Measurements from ENCODE around the gene PRKCG. TPM values are rescaled to one million over a fixed set of nuclear protein-coding genes. Genes with fewer than 3 reads are reported as not detected.

PRKCG gene
- polyA plus RNA-seq, 1 experiment = 0.09 TPM

GRCh38 chr19:53907690-53908089 lies 25.7 kb downstream of the PRKCG start:
- no peak overlapping the region for H3K27ac ChIP-seq (ENCODE audit: low read depth, low read length)
- ChIA-PET CTCF (interaction anchor here (1.0 to 3.2 kb wide), 6 partner anchors 29 to 122 kb away, joined by 4 to 33 read pairs (median 5); no protein-coding TSS in a partner anchor), POLR2A (no interaction called here)
- no peaks in the 10 kb centered on the region; the same call in 1 of the 2 replicates for H3K9me3 ChIP-seq (ENCODE audit: control insufficient read depth, insufficient read depth, low read length)
- DNase-seq (ENCODE audit: low read depth, low spot score) = no peak
- peaks cover 10% of the 10 kb centered on the region for H3K27me3 ChIP-seq (ENCODE audit: control insufficient read depth, insufficient read depth, low read length)
- H3K4me3 ChIP-seq (ENCODE audit: low read depth, low read length) = peak overlapping the region; percentile 59
- TF ChIP-seq, protein P1, sequence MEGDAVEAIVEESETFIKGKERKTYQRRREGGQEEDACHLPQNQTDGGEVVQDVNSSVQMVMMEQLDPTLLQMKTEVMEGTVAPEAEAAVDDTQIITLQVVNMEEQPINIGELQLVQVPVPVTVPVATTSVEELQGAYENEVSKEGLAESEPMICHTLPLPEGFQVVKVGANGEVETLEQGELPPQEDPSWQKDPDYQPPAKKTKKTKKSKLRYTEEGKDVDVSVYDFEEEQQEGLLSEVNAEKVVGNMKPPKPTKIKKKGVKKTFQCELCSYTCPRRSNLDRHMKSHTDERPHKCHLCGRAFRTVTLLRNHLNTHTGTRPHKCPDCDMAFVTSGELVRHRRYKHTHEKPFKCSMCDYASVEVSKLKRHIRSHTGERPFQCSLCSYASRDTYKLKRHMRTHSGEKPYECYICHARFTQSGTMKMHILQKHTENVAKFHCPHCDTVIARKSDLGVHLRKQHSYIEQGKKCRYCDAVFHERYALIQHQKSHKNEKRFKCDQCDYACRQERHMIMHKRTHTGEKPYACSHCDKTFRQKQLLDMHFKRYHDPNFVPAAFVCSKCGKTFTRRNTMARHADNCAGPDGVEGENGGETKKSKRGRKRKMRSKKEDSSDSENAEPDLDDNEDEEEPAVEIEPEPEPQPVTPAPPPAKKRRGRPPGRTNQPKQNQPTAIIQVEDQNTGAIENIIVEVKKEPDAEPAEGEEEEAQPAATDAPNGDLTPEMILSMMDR (IDR thresholded peaks at IDR 0.05; ENCODE audit: low read depth, low read length) = no peak

DNA sequence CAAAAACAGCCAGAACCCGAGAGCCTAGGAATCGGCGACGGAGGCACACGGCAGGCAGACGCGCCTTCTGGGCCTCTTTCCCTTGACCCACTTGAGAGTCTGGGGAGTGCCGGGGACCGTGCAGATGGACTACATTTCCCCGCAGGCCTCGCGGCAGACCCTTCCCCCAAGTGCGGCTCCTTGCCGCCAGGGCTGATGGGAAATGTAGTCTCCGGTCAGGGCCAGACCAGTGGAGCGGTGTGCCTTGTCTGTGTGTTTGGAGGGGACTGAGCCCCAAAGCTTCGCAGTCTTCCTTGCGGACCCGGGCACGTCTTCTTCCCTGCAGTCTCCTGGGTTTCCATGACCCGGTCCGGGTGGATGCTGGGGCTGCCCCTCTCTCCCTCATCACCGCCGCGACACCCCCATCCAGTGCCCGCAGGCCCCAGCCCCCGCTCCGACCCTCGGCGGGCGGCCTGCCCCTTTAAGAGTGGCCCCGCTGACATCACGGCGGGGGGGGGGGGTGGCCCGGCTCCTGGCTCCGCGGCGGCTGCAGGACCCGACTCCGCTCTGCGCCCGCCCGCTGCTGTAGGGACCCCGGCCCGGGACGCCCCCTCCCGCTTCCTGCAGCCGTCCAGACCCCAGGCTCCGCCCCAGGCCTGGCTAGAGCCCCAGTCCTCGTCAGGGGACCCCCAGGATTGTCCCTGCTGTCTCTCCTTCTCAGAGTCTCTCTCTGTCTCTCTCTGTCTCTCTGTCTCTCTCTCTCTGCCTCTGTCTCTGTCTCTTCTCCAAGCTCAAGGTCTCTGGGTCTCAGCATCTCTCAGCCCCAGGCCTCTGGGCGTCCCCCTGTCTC lies 26.3 kb downstream of the PRKCG start:
- DNase-seq (ENCODE audit: low read depth, low spot score) = peak; percentile 13
- POLR2A ChIA-PET = no interaction called here
- CTCF ChIA-PET = interaction anchor here (0.6 to 3.2 kb wide), 6 partner anchors 29 to 122 kb away, joined by 4 to 33 read pairs (median 5); no protein-coding TSS in a partner anchor
- TF ChIP-seq, protein P1 (IDR thresholded peaks at IDR 0.05; ENCODE audit: low read depth, low read length) = no peak
- H3K9me3 ChIP-seq (ENCODE audit: control insufficient read depth, insufficient read depth, low read length) = no peaks in the 10 kb centered on the region; the same call in 1 of the 2 replicates
- no peak overlapping the region for H3K27ac ChIP-seq (ENCODE audit: low read depth, low read length)
- H3K4me3 ChIP-seq (ENCODE audit: low read depth, low read length) = peak overlapping the region; percentile 59
- H3K27me3 ChIP-seq (ENCODE audit: control insufficient read depth, insufficient read depth, low read length) = peaks cover 10% of the 10 kb centered on the region

DNA sequence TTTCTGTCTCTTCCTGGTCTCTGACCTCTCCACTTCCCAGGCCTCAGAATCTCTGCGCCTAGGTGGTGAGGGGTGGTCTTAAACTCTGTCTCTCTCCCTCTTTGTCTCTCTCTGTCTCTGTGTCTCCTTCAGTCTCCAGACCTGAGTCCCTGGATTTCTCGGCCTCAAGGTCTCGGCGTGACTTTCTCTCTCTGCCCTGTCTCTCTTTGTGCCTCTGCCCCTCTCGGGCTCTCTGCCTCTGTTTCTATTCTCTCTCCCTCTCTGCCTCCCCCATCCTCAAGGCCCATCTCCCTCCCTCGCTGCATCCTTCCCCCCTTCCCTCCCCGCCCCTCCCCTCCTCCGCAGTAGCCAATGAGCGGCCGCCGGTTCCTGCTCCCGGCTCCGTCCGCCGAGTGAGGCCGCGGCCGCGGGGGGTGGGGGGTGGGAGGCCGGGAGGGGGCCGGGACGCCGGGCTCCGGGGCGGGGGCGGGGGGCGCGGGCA lies 27.0 kb downstream of the PRKCG start, which contains the start of gene CACNG7:
Gene CACNG7, plus strand, starts transcription at position 344 of the 481 bp plus-strand sequence. CDS start 3,554 bp downstream, outside the sequence.
- H3K4me3 ChIP-seq (ENCODE audit: low read depth, low read length) = peak within 1 kb of the TSS; percentile 71
- peaks cover 10% of the 10 kb centered on the region for H3K27me3 ChIP-seq (ENCODE audit: control insufficient read depth, insufficient read depth, low read length)
- CTCF ChIA-PET = interaction anchor here (0.6 to 3.2 kb wide), 3 partner anchors 51 to 115 kb away, joined by 5 to 33 read pairs (median 5); no protein-coding TSS in a partner anchor
- POLR2A ChIA-PET = no interaction called here
- no peaks in the 10 kb centered on the region; the same call in 1 of the 2 replicates for H3K9me3 ChIP-seq (ENCODE audit: control insufficient read depth, insufficient read depth, low read length)
- DNase-seq (ENCODE audit: low read depth, low spot score) = no peak
- H3K27ac ChIP-seq (ENCODE audit: low read depth, low read length) = no peak within 1 kb of the TSS
- TF ChIP-seq, protein P1 (IDR thresholded peaks at IDR 0.05; ENCODE audit: low read depth, low read length) = no peak

DNA sequence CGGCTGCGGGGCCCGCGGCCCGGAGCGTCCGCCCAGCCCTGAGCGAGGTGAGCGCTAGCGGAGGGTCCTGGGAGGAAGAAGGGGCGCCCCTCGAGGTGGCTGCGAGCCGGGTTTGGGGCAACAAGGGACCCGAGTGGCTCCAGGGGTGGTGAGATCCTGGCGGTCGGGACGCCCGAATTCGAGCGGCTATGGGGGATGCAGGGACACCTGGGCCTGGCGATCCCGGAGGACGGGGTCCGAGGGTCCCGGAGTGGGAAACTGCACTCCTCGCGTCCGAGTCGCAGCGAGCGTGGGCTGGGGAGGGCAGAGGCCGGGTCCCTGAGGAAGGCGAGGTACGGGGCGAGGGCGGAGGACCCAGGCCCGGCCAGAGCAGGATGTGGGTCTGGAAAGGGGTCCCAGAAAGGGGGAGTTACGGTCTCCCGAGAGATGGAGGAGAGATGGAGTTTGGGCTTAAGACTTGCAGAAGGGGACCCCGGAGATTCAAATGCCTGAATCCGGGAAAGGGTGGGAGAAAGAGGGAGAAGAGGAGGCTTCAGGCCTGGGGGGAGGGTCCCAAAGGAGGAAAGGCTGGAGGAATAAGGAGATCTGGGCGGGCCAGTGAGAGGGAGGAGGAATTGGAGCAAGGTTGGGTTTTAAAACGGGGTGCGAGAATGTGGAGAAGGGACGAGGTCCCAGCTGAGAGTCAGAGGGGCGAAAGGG lies 27.6 kb downstream of the PRKCG start:
- no peak for DNase-seq (ENCODE audit: low read depth, low spot score)
- CTCF ChIA-PET = interaction anchor here (0.6 to 1.2 kb wide), 2 partner anchors 97 to 117 kb away, joined by 3 read pairs; no protein-coding TSS in a partner anchor
- Histone ChIP-seq H3K9me3 (ENCODE audit: control insufficient read depth, insufficient read depth, low read length) (no peaks in the 10 kb centered on the region; the same call in 1 of the 2 replicates), H3K27ac (ENCODE audit: low read depth, low read length) (no peak overlapping the region), H3K4me3 (ENCODE audit: low read depth, low read length) (peak overlapping the region; percentile 71), H3K27me3 (ENCODE audit: control insufficient read depth, insufficient read depth, low read length) (peaks cover 10% of the 10 kb centered on the region)
- TF ChIP-seq, protein P1 (IDR thresholded peaks at IDR 0.05; ENCODE audit: low read depth, low read length) = no peak
- POLR2A ChIA-PET = no interaction called here

Data from AG04450 (cell line).